GM19035 (cell line): ENCODE results near the gene KIN.
A peak's percentile ranks its signal among the peaks of the same experiment; 100 is the strongest.
"Not testable (repeated sequence)": the region's sequence is repeated elsewhere in the genome, so short reads cannot be mapped to it uniquely, and the experiment has no call there.

Experiments
- ATAC-seq: cut with Tn5 transposase; IDR thresholded peaks from one replicate; pipeline ENCODE4 v1.9.1; 2021; ENCODE audit not compliant: unreplicated experiment

The KIN gene

DNA sequence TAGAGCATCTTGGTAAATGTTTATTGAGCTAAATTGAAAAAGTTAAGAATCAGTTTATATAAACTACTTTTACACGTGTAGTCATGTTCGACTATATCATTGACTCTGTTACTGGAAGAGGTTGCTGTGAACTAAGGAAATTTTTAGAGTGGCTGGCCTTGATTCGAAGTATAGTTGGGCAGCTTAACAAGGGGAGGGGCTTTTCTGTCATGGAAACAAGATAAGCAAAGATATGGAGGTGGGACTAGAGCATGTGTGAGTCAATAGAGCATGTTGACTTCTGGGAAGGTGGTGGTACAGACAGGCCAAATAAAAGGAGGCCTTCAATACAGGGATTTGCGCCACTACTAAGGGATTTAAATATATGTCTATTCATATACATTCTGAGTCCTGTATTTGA lies 7.8 kb upstream of the KIN start:
- ATAC-seq = no peak

DNA sequence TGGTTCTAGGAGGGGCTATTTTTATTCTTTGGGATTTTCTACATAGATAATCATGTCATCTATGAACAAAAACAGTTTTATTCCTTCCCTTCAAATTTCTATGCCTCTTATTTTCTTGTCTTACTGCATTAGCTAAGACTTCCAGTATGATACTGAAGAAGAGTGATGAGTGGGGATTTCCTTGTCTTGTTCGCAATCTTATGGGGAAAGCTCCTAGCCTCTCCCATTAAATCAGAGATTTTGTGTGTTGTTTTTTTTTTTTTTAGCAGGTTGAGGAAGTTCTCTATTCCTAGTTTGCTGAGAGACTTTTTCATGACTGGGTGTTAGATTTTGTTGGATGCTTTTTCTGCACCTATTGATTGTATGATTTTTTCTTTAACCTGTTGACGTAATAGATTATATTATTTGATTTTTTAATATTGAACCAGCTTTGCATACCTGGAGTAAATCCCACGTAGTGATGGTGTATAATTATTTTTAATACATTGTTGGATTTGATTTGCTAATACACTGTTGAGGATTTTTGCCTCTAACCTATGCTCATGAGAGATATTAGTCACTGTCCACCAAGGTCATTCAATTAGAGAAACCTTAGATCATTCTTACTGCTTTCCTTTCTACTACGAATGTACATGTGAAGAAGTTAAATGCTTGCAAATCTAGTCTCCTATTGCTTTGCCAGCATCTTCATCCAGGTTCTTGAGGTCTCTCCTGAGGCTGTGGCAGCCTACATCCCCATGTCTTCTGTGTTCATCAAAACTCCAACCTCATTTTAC lies 6.6 kb upstream of the KIN start:
- no peak for ATAC-seq

GRCh38 chr10:7792541-7792940 lies 4.7 kb upstream of the KIN start:
- no peak for ATAC-seq

GRCh38 chr10:7789390-7789789 lies 1.6 kb upstream of the KIN start:
- ATAC-seq = no peak

DNA sequence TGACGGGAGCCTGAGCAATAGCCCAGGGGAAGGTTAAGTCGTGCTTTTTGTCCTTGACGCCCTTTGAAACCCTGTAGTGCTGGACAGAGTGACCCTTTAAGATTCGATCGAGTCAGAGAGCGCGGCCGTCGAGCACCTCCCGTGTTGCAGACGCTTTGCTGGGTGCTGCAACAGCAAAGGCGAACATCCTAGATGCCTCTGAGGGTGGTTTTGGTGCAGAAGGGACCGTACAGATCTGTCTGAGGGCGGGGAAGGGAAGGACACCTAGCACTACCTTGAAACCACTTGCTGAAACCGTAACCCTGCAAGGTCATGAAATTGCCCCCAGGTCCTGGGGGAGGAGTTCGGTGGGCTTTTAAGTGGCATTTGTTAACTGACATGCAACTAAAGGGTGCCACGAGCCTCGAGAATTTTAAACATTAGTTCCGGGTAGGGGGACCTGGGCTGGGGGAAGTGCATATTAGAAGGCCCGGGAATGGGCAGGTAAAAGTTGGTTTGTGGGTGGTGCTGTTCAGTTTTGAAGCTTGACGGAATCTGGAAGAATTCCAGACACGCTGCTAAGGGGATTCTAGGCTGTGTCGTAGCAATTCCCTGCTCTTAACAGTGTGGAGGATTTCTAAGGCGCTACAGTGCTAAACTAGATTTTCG lies 970 bp upstream of the KIN start:
- peak; percentile 17 for ATAC-seq

DNA sequence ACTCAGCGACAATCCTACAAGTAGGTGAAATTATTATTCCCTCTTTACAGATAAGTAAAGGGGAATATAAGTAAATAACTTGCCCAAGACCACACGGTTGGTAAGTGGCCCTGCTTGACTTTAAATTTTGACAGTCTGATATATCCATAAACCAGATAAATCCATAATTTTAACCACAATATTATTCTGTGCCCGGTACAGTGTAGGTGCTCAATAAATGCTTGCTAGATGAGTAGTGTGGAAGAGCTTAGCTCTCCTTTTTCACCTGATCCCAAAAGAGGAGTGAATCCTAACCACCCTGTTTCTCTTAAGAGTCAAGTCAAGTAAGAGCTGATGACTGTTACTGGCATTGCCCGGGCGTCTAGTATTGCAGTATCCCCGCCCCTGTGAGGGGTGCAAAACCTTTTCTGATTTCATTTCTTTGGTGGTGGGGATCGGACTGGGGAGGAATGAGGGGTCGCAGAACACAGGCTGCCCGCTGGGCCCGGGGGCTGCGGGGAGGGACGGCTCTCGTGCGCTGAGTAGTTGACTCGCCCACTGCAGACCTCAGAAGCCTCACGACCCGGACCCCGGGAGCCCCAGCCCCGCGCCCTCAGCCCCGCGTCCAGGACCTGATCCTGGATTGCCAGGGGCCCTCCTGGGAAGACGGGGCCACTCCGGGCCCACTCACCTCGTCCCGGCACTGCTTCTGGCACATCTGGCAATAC lies 490 bp downstream of the KIN start:
- ATAC-seq = peak; percentile 14

DNA sequence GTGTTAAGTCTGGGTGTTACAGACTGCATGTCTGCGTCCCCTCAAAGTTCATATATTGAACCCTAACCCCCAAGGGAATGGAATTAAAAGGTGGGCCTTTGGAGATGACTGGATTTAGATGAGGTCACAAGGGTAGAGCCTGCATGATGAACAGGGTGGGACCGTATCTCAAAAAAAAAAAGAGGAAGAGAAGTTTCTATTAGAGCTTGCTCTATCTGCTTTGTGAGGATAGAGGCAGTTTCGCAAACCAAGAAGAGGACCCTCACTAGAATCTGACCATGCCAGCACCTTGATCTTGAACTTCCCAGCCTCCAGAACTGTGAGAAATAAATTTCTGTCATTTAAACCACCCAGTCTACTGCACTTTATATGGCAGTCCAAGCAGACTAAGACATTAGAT lies 1.4 kb downstream of the KIN start:
- ATAC-seq = no peak

- not testable (repeated sequence) for ATAC-seq
Measured at GRCh38 chr10:7782194-7782593, 5.6 kb downstream of the KIN start.

DNA sequence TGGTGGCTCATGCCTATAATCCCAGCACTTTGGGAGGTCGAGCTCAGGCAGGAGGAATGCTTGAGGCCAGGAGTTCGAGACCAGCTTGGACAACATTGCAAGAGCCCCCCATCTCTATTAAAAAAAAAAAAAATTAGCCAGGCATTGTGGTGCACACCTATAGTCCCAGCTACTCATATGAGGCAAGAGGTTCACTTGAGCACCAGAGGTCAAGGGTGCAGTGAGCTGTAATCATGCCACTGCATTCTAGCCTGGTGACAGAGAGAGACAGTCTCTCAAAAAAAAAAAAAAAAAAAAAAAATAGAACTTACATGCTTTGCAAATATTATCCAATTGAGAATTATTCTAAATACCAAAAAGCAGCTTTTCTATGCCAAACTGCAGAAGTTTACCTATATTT lies 11.0 kb downstream of the KIN start:
- no peak for ATAC-seq

- ATAC-seq = no peak
Measured at GRCh38 chr10:7773845-7774801, 13.7 kb downstream of the KIN start.

- no peak for ATAC-seq
Measured at GRCh38 chr10:7768417-7768816, 19.4 kb downstream of the KIN start.

GRCh38 chr10:7767209-7767608 lies 20.6 kb downstream of the KIN start:
- ATAC-seq = no peak

DNA sequence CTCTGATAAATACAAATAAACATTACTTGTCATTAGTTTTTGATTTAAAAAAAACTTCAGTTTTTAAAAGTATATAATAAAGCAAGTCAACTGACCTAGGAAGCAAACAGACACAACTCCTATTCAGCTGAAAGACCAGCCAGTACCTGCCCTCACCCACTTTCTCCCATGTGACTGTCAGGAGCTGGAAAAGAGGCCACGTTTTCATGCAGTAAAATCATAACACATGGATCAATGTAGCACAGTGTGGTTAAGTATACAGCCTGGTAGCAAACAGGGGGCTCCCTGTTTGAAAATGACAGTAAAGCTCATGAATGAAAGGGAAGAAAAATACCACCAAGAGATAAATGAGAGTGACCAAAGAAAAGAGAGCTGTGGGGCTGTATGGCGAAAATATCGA lies 21.6 kb downstream of the KIN start:
- no peak for ATAC-seq

DNA sequence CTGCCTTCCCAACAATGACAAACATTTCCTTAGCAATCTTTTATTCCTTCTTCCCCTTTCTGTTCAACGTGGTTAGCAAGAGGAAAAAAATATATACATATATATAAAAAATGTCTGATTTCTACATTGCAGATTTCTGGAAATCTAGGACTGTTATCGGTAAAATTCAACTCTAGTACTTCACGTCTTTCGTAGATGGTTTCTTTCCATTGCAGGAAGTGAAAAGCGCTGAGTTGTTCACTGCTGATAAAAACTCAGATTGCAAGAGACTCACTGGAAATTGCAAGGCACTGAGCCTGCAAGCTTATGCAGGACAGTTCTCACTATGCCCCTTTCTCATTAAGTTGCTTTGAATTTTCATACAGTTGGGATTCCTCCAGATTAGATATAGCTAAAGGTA lies 23.9 kb downstream of the KIN start:
- no peak for ATAC-seq

GRCh38 chr10:7756360-7756992 lies 31.3 kb downstream of the KIN start:
- no peak for ATAC-seq

DNA sequence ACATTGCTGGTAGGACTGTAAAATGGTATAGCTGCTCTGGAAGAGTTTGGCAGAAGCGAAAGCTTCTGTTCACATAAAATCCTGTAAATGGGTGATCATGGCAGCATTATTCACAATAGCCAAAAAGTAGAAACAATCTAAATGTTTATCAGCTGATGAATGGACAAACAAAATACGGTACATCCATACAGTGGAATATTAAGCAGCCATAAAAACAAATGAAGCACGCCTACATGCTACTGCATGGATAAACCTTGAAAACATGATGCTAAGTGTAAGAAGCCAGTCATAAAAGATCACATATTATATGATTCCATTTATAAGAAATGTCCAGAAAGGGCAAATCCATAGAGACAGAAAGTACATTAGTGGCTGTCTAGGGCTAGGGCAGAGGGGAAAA lies 32.7 kb downstream of the KIN start:
- no peak for ATAC-seq

DNA sequence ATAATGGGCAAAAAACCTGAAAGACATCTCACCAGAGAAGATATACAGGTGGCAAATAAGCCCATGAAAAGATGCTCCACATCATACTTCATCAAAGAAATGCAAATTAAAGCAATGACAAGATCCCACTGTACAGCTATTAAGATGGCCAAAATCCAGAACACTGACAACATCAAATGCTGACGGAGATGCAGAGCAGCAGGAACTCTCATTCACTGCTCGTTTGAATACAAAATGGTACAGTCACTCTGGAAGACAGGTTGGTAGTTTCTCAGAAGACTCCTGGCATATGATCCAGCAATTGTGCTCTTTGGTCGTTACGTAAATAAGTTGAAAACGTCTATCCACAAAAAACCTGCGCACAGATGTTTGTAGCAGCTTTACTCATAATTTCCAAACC lies 35.5 kb downstream of the KIN start:
- no peak for ATAC-seq

GRCh38 chr10:7750222-7750621 lies 37.6 kb downstream of the KIN start:
- no peak for ATAC-seq

DNA sequence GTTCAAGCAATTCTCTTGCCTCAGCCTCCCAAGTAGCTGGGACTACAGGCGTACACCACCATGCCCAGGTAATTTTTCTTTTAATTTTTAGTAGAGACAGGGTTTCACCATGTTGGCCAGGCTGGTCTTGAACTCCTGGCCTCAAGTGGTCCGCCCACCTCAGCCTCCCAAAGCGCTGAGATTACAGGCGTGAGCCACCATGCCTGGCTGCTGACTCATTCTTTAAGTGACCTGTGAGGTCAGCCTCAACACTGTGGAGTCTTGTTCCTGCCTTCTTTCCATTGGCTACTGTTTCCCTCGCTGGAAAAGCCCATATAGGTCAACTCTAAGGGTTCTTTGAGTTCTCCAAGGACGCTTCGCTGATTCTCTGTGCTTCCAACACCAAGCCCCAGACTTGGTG lies 39.2 kb downstream of the KIN start:
- not testable (repeated sequence) for ATAC-seq

- no peak for ATAC-seq
Measured at GRCh38 chr10:7744307-7744706, 43.5 kb downstream of the KIN start.
